ENCODE measurements around the gene TRPM2. TPM values are rescaled to one million over a fixed set of nuclear protein-coding genes. Genes with fewer than 3 reads are reported as not detected.

Gene TRPM2
- 1 to 10 TPM; 1.2 to 1.7 TPM for polyA plus RNA-seq

GRCh38 chr21:44353191-44353970 lies at the start of gene TRPM2:
Gene TRPM2 (plus strand): TSS chr21:44353621. CDS start chr21:44353701, 80 bp downstream.
- WGBS, 2 donors, result 58 to 59% methylated on average over 21 of the region's 21 CpGs
- no peaks in the 10 kb centered on the region for H3K36me3 ChIP-seq (ENCODE audit: control insufficient read depth in 2 of 2, insufficient read depth in 2 of 2, low read length in 1 of 2)
- peak within 1 kb of the TSS in 1 of 2 donors; percentile 18 for H3K4me3 ChIP-seq (ENCODE audit: low read depth in 1 of 2, low read length in 2 of 2)
- H3K27me3 ChIP-seq (ENCODE audit: control insufficient read depth in 1 of 2, insufficient read depth in 2 of 2, low read length in 2 of 2), result peaks cover 2 to 6% of the 10 kb centered on the region in 2 donors
- H3K4me1 ChIP-seq (ENCODE audit: control insufficient read depth in 2 of 2, insufficient read depth in 2 of 2, low read length in 1 of 2), result peaks cover 4 to 5% of the 10 kb centered on the region in 2 donors
- H3K27ac ChIP-seq (ENCODE audit: low read depth in 2 of 2, low read length in 1 of 2), result peak within 1 kb of the TSS in 1 of 2 donors; percentile 21
- no peaks in the 10 kb centered on the region for H3K9me3 ChIP-seq (ENCODE audit: control insufficient read depth in 2 of 2, insufficient read depth in 1 of 2, low read depth in 1 of 2, low read length in 1 of 2)

- no peaks in the 10 kb centered on the region for H3K9me3 ChIP-seq (ENCODE audit: control insufficient read depth in 2 of 2, insufficient read depth in 1 of 2, low read depth in 1 of 2, low read length in 1 of 2)
- H3K27me3 ChIP-seq (ENCODE audit: control insufficient read depth in 1 of 2, insufficient read depth in 2 of 2, low read length in 2 of 2), result no peaks in the 10 kb centered on the region
- no peak overlapping the region for H3K4me3 ChIP-seq (ENCODE audit: low read depth in 1 of 2, low read length in 2 of 2)
- WGBS, 2 donors, result 66 to 74% methylated on average over 16 of the region's 16 CpGs
- H3K36me3 ChIP-seq (ENCODE audit: control insufficient read depth in 2 of 2, insufficient read depth in 2 of 2, low read length in 1 of 2), result peaks cover 0 to 23% of the 10 kb centered on the region in 2 donors
- peaks cover 7 to 31% of the 10 kb centered on the region in 2 donors for H3K4me1 ChIP-seq (ENCODE audit: control insufficient read depth in 2 of 2, insufficient read depth in 2 of 2, low read length in 1 of 2)
- no peak overlapping the region for H3K27ac ChIP-seq (ENCODE audit: low read depth in 2 of 2, low read length in 1 of 2)
These were observed 49.3 kb upstream of the TRPM2 start for GRCh38 chr21:44304011-44304616.

DNA sequence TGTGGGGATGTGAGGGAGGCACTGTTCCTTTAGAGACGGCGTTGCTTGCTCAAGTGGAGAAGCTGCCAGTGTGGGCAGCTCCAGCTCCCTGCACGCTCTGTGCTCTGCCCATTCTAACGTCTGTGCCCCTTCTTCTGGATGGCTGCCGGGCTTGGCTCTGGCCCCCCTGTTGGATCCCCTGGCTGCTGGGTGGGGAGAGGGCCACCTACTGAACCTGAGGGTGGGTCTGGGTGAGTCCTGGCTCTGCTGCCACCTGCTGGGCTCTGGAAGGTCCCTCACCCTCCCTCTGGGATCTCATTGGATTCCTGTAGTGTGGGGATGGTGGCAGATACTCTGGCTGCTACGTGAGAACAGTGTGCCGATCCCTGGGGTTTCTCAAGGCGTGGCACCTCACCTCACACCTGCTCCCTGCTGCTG lies 48.5 kb upstream of the TRPM2 start:
- H3K27ac ChIP-seq (ENCODE audit: low read depth in 2 of 2, low read length in 1 of 2), result no peak overlapping the region
- H3K27me3 ChIP-seq (ENCODE audit: control insufficient read depth in 1 of 2, insufficient read depth in 2 of 2, low read length in 2 of 2), result no peaks in the 10 kb centered on the region
- WGBS, 2 donors, result 50 to 52% methylated on average over 8 of the region's 8 CpGs
- peaks cover 7 to 31% of the 10 kb centered on the region in 2 donors for H3K4me1 ChIP-seq (ENCODE audit: control insufficient read depth in 2 of 2, insufficient read depth in 2 of 2, low read length in 1 of 2)
- no peak overlapping the region for H3K4me3 ChIP-seq (ENCODE audit: low read depth in 1 of 2, low read length in 2 of 2)
- H3K9me3 ChIP-seq (ENCODE audit: control insufficient read depth in 2 of 2, insufficient read depth in 1 of 2, low read depth in 1 of 2, low read length in 1 of 2), result no peaks in the 10 kb centered on the region
- peaks cover 0 to 27% of the 10 kb centered on the region in 2 donors for H3K36me3 ChIP-seq (ENCODE audit: control insufficient read depth in 2 of 2, insufficient read depth in 2 of 2, low read length in 1 of 2)

- Histone ChIP-seq H3K4me1 (ENCODE audit: control insufficient read depth in 2 of 2, insufficient read depth in 2 of 2, low read length in 1 of 2) (peaks cover 7 to 30% of the 10 kb centered on the region in 2 donors), H3K27me3 (ENCODE audit: control insufficient read depth in 1 of 2, insufficient read depth in 2 of 2, low read length in 2 of 2) (no peaks in the 10 kb centered on the region), H3K27ac (ENCODE audit: low read depth in 2 of 2, low read length in 1 of 2) (no peak overlapping the region), H3K36me3 (ENCODE audit: control insufficient read depth in 2 of 2, insufficient read depth in 2 of 2, low read length in 1 of 2) (peaks cover 0 to 33% of the 10 kb centered on the region in 2 donors), H3K9me3 (ENCODE audit: control insufficient read depth in 2 of 2, insufficient read depth in 1 of 2, low read depth in 1 of 2, low read length in 1 of 2) (no peaks in the 10 kb centered on the region), H3K4me3 (ENCODE audit: low read depth in 1 of 2, low read length in 2 of 2) (no peak overlapping the region)
- 84% methylated on average over 9 of the region's 9 CpGs for WGBS, 2 donors
These were observed 47.7 kb upstream of the TRPM2 start for GRCh38 chr21:44305691-44306090.

DNA sequence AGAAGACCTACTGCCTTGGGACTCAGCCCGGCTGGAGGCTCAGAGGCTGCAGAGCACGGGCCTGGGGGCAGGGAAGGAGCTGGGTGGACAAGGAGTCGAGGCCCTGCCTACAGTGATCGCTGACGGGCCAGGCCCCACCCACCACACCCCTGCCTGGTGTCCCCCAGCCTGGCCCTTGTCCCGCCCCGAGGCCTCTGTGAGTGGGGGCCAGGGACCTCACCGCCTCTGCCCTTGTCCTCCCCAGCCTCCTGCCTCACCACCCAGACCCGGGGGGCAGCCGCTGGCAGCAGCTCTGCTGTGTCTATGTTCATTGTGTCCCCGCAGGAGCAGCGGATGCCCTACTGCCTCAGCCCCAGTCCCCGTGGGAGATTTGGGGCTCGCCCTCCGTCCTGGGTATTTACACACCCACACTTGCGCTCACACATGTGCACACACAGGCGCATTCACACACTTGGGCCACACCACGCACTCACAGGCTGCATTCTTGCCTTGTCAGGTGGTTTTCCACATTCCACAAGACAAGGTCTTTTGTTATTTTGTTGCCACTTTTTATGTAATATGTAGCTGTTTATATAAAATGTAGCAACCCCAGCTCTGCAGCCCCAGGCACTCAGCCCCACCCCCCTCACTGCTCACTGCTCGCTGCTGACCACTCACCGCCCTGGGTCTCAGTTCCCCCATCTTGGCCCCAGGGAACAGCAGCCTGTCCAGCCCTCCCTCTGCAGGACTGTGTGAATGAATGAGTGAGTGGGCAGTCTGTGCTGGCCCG lies 46.3 kb upstream of the TRPM2 start:
- WGBS, 2 donors, result 79 to 80% methylated on average over 17 to 21 of the region's 21 CpGs
- no peaks in the 10 kb centered on the region for H3K9me3 ChIP-seq (ENCODE audit: control insufficient read depth in 2 of 2, insufficient read depth in 1 of 2, low read depth in 1 of 2, low read length in 1 of 2)
- H3K36me3 ChIP-seq (ENCODE audit: control insufficient read depth in 2 of 2, insufficient read depth in 2 of 2, low read length in 1 of 2), result peaks cover 5 to 44% of the 10 kb centered on the region in 2 donors
- H3K4me3 ChIP-seq (ENCODE audit: low read depth in 1 of 2, low read length in 2 of 2), result no peak overlapping the region
- H3K27ac ChIP-seq (ENCODE audit: low read depth in 2 of 2, low read length in 1 of 2), result no peak overlapping the region
- H3K4me1 ChIP-seq (ENCODE audit: control insufficient read depth in 2 of 2, insufficient read depth in 2 of 2, low read length in 1 of 2), result peaks cover 0 to 16% of the 10 kb centered on the region in 2 donors
- H3K27me3 ChIP-seq (ENCODE audit: control insufficient read depth in 1 of 2, insufficient read depth in 2 of 2, low read length in 2 of 2), result no peaks in the 10 kb centered on the region

DNA sequence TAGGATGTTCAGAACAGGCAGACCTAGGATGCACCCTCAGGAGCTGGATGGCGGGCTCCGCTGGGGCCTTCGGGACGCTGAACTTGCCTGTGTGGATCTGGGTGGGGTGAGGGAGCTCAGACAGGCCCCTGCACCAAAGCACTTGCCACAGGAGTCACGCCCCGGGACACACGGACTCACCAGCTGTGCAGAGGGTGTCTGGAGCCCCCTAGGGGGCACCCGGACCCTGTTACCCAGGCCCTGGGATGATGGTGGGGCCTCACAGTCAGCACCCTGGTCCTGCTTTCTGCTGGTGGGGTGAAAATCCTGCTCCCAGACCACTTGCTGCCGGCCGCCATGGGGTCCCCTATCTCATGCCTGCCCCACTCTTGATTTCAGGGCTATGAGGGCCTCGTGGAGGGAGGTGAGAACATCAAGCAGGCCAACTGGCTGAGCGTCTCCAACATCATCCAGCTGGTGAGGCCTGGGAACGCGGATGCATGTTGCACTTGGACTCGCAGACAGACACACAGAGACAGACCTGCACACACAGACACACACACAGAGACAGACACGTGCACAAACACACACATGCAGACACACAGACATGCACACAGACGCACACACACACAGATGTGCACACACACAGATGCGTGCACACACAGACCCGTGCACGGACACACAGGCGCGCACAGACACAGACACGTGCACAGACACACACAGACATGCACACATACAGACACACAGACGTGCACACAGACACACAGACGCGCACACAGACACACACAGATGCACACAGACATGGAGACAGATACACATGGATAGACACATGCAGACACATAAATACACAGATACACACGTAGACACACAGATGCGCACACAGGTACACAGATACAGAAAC lies 42.6 kb upstream of the TRPM2 start:
- no peaks in the 10 kb centered on the region for H3K4me1 ChIP-seq (ENCODE audit: control insufficient read depth in 2 of 2, insufficient read depth in 2 of 2, low read length in 1 of 2)
- no peak overlapping the region for H3K4me3 ChIP-seq (ENCODE audit: low read depth in 1 of 2, low read length in 2 of 2)
- peaks cover 9 to 64% of the 10 kb centered on the region in 2 donors for H3K36me3 ChIP-seq (ENCODE audit: control insufficient read depth in 2 of 2, insufficient read depth in 2 of 2, low read length in 1 of 2)
- H3K9me3 ChIP-seq (ENCODE audit: control insufficient read depth in 2 of 2, insufficient read depth in 1 of 2, low read depth in 1 of 2, low read length in 1 of 2), result no peaks in the 10 kb centered on the region
- H3K27ac ChIP-seq (ENCODE audit: low read depth in 2 of 2, low read length in 1 of 2), result no peak overlapping the region
- WGBS, 2 donors, result 91 to 93% methylated on average over 28 of the region's 28 CpGs
- H3K27me3 ChIP-seq (ENCODE audit: control insufficient read depth in 1 of 2, insufficient read depth in 2 of 2, low read length in 2 of 2), result no peaks in the 10 kb centered on the region

DNA sequence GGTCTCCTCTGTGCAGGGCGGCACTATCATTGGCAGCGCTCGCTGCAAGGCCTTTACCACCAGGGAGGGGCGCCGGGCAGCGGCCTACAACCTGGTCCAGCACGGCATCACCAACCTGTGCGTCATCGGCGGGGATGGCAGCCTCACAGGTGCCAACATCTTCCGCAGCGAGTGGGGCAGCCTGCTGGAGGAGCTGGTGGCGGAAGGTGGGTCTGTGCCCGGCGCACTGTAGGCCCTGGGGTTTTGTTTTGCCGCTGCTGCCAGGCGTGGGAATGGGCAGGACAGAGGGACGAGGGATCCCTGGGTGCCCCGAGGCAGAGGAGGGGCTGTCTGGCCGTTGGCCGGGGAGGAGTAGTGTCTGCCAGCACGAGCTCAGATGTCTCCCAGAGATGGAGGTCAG lies 41.3 kb upstream of the TRPM2 start:
- Histone ChIP-seq H3K4me1 (ENCODE audit: control insufficient read depth in 2 of 2, insufficient read depth in 2 of 2, low read length in 1 of 2) (no peaks in the 10 kb centered on the region), H3K36me3 (ENCODE audit: control insufficient read depth in 2 of 2, insufficient read depth in 2 of 2, low read length in 1 of 2) (peaks cover 13 to 68% of the 10 kb centered on the region in 2 donors), H3K4me3 (ENCODE audit: low read depth in 1 of 2, low read length in 2 of 2) (no peak overlapping the region), H3K9me3 (ENCODE audit: control insufficient read depth in 2 of 2, insufficient read depth in 1 of 2, low read depth in 1 of 2, low read length in 1 of 2) (no peaks in the 10 kb centered on the region), H3K27me3 (ENCODE audit: control insufficient read depth in 1 of 2, insufficient read depth in 2 of 2, low read length in 2 of 2) (no peaks in the 10 kb centered on the region), H3K27ac (ENCODE audit: low read depth in 2 of 2, low read length in 1 of 2) (no peak overlapping the region)
- WGBS, 2 donors, result 74 to 90% methylated on average over 22 of the region's 22 CpGs

DNA sequence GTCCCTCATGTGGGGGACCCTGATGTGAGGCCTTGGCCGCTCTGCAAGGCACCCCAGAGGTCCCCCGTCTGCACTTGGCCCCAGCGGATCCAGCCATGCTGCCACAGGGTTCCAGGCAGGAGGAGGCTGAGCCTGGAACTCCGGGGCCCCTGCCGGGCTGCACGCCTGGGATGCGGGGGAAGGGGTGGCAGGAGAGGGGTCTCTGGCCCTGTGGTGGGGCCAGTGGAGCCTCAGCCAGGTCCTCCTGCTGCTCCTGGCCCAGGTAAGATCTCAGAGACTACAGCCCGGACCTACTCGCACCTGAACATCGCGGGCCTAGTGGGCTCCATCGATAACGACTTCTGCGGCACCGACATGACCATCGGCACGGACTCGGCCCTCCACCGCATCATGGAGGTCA lies 40.7 kb upstream of the TRPM2 start:
- no peak overlapping the region for H3K27ac ChIP-seq (ENCODE audit: low read depth in 2 of 2, low read length in 1 of 2)
- H3K9me3 ChIP-seq (ENCODE audit: control insufficient read depth in 2 of 2, insufficient read depth in 1 of 2, low read depth in 1 of 2, low read length in 1 of 2), result no peaks in the 10 kb centered on the region
- H3K4me1 ChIP-seq (ENCODE audit: control insufficient read depth in 2 of 2, insufficient read depth in 2 of 2, low read length in 1 of 2), result no peaks in the 10 kb centered on the region
- H3K4me3 ChIP-seq (ENCODE audit: low read depth in 1 of 2, low read length in 2 of 2), result no peak overlapping the region
- WGBS, 2 donors, result 95% methylated on average over 19 of the region's 19 CpGs
- no peaks in the 10 kb centered on the region for H3K27me3 ChIP-seq (ENCODE audit: control insufficient read depth in 1 of 2, insufficient read depth in 2 of 2, low read length in 2 of 2)
- peaks cover 13 to 71% of the 10 kb centered on the region in 2 donors for H3K36me3 ChIP-seq (ENCODE audit: control insufficient read depth in 2 of 2, insufficient read depth in 2 of 2, low read length in 1 of 2)

- WGBS, 2 donors, result 82 to 86% methylated on average over 13 of the region's 13 CpGs
- Histone ChIP-seq H3K4me1 (ENCODE audit: control insufficient read depth in 2 of 2, insufficient read depth in 2 of 2, low read length in 1 of 2) (no peaks in the 10 kb centered on the region), H3K4me3 (ENCODE audit: low read depth in 1 of 2, low read length in 2 of 2) (no peak overlapping the region), H3K9me3 (ENCODE audit: control insufficient read depth in 2 of 2, insufficient read depth in 1 of 2, low read depth in 1 of 2, low read length in 1 of 2) (no peaks in the 10 kb centered on the region), H3K36me3 (ENCODE audit: control insufficient read depth in 2 of 2, insufficient read depth in 2 of 2, low read length in 1 of 2) (peaks cover 13 to 78% of the 10 kb centered on the region in 2 donors), H3K27me3 (ENCODE audit: control insufficient read depth in 1 of 2, insufficient read depth in 2 of 2, low read length in 2 of 2) (no peaks in the 10 kb centered on the region), H3K27ac (ENCODE audit: low read depth in 2 of 2, low read length in 1 of 2) (no peak overlapping the region)
These were observed 40.0 kb upstream of the TRPM2 start for GRCh38 chr21:44313451-44313850.

Data from esophagus (tissue), 2 donors.